ENCODE results near the gene SLC6A3.
"Not testable (repeated sequence)": the region's sequence is repeated elsewhere in the genome, so short reads cannot be mapped to it uniquely, and the experiment has no call there.

The SLC6A3 gene

GRCh38 chr5:1468247-1468612 lies 23.0 kb upstream of the SLC6A3 start:
- in situ Hi-C loops (cut with HindIII; ENCODE audit: low pct_ligation_motif_present, low pct_unique_long_range_greater_than_20kb, low sequenced_read_pairs) = loop anchor here (25.0 kb wide), 1 partner anchor 256 kb away; the partner anchor contains the start of gene SLC6A19
- DNase-seq = peak; percentile 9

DNA sequence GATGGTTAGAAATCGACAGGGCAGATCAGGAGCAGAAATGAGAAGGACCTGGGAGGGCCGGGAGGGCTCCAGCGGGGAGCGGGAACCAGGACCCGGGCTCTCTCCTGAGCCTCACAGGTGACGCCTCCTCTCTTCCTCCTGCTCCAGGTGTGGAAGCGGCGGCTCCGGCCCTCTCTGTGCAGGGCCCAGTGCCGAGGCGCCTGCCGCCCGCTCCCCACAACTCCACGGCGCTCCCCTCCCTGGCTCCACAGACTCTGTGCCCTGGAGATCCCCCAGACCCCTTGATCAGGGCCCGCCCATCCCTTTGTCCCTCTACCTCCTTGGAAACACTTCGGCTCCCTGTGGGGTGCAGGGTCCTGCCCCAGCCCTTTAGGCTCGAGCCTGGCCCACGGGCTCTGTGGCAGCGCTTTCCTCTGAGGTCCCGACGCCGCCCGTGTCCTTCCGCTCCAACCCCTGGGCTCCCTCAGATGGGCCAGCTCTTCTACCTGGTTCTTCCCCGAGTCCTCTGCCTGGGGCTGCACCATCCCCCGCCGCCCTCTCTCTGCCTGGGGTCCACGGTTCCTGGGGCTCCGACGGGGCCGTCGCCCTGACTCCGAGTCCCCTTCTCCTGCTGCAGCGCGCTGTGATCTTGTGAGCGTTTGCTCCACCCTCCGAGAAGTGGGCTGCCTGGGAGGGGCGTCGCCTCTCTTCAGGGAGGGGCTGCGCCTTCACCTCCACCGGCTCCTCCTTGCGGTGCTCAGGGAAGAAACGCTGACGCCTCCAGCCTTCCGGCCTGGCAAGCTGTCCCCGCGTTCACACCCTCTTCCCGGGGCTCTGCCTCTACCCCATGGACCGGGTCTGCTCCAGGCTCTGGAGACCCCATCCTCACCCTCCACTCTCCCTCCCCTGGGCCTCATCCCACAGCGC lies 22.4 kb upstream of the SLC6A3 start:
- no peak for DNase-seq
- in situ Hi-C loops (cut with HindIII; ENCODE audit: low pct_ligation_motif_present, low pct_unique_long_range_greater_than_20kb, low sequenced_read_pairs) = loop anchor here (25.0 kb wide), 1 partner anchor 255 kb away; the partner anchor contains the start of gene SLC6A19

DNA sequence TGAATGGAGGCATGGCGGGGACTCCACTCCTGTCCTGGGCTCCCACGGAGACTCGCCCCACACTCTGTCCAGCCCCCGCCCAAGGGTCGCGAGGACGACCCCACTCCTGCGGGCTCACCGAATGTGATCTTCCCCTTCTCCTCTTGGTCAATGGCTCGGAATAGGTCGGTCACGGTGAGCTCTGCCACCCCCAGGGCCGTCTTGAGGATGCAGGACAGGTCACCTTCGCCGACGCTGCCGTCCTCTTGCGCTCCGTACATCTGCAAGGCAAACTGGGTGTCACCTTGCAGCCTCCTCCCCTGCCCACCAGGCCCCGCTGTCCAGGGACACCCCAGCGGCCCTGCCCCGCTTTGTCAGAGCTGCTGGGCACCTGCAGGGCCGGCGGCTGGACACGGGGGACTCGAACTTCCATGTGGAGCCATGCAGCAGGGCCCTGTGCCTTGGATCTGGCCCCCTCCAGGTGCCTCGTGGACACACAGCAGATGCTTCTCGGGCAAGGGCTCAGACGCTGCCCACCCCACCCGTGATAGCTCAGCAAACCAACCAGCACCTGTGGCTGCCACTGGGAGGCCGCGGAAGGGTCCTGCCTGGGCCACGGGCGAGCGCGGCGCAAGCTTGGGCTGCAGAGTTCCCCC lies 21.5 kb upstream of the SLC6A3 start:
- no peak for DNase-seq
- in situ Hi-C loops (cut with HindIII; ENCODE audit: low pct_ligation_motif_present, low pct_unique_long_range_greater_than_20kb, low sequenced_read_pairs) = loop anchor here (25.0 kb wide), 1 partner anchor 254 kb away; the partner anchor contains the start of gene SLC6A19

GRCh38 chr5:1465966-1466471 lies 20.8 kb upstream of the SLC6A3 start:
- in situ Hi-C loops (cut with HindIII; ENCODE audit: low pct_ligation_motif_present, low pct_unique_long_range_greater_than_20kb, low sequenced_read_pairs) = loop anchor here (25.0 kb wide), 1 partner anchor 254 kb away; the partner anchor contains the start of gene SLC6A19
- no peak for DNase-seq

DNA sequence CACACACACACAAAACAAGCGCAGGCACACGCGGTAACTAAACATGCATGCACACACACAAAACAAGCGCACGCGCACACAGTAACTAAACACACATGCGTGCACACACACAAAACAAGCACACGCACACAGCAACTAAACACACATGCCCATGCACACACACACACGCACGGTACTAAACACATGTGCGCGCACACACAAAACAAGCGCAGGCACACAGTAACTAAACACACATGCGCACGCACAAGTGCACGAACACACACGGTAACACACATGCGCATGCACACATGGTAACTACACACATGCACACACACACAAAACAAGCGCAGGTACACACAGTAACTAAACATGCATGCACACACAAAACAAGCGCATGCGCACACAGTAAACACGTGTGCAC lies 19.9 kb upstream of the SLC6A3 start:
- in situ Hi-C loops (cut with HindIII; ENCODE audit: low pct_ligation_motif_present, low pct_unique_long_range_greater_than_20kb, low sequenced_read_pairs) = loop anchor here (25.0 kb wide), 1 partner anchor 253 kb away; the partner anchor contains the start of gene SLC6A19
- DNase-seq = no peak

- in situ Hi-C loops (cut with HindIII; ENCODE audit: low pct_ligation_motif_present, low pct_unique_long_range_greater_than_20kb, low sequenced_read_pairs) = loop anchor here (25.0 kb wide), 1 partner anchor 252 kb away; the partner anchor contains the start of gene SLC6A19
- no peak for DNase-seq
Observed at GRCh38 chr5:1464511-1464910, 19.3 kb upstream of the SLC6A3 start.

DNA sequence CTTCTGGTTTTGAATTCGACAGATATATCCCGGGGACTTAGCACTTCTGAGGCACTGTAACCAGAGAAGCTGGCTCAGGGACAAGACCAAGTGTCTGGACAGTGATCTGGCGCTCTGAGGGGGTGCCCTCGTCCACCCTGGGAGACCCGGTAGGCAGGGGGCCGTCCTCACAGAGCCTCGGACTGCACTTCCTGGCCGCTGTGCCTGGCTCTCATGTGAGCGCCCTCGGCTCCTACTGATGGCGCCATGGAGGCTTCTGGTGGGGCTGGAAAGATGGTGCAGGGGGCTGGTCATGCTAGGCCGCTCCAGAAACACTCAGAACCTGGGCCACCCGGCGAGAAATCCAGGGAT lies 18.8 kb upstream of the SLC6A3 start:
- no peak for DNase-seq
- in situ Hi-C loops (cut with HindIII; ENCODE audit: low pct_ligation_motif_present, low pct_unique_long_range_greater_than_20kb, low sequenced_read_pairs) = loop anchor here (25.0 kb wide), 1 partner anchor 252 kb away; the partner anchor contains the start of gene SLC6A19

DNA sequence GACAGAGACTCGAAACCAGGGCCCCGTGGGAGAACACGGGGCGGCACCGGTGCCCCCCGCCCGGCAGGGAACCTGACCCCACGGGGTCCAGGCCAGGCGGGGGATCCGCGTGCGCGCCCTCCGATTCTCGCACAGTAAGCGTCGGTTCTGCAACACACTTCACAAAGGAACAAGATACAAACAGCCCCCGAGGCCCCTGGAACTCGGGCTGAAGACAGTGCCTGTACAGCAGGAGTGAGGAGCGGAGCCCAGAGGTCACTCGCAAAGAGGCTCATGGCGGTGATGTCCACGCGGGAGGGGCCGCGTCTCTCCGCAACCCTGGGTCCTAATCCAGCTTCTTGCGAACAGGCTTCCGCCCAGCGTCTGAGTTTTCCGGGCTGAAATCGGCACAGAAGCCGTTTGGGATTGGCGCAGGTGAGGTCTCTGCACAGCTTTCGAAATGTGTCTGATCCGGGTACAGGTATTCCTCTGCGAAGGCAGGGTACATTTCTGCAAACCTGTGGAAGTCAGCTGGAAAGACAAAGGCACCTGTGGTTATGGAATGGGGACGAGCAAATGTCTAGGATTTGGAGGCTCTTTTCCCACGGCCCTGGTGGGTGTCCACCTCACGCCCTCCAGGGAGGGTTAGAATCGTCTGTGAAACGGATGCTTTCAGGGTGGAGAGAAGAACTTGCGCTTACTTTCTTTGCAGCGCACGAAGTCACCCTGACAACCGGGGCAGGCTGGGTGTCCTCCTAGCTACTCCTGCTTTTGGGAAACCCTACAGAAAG lies 18.3 kb upstream of the SLC6A3 start:
- in situ Hi-C loops (cut with HindIII; ENCODE audit: low pct_ligation_motif_present, low pct_unique_long_range_greater_than_20kb, low sequenced_read_pairs) = loop anchor here (25.0 kb wide), 1 partner anchor 251 kb away; the partner anchor contains the start of gene SLC6A19
- no peak for DNase-seq

GRCh38 chr5:1462358-1462757 lies 17.1 kb upstream of the SLC6A3 start:
- in situ Hi-C loops (cut with HindIII; ENCODE audit: low pct_ligation_motif_present, low pct_unique_long_range_greater_than_20kb, low sequenced_read_pairs) = loop anchor here (25.0 kb wide), 1 partner anchor 250 kb away; the partner anchor contains the start of gene SLC6A19
- DNase-seq = no peak

DNA sequence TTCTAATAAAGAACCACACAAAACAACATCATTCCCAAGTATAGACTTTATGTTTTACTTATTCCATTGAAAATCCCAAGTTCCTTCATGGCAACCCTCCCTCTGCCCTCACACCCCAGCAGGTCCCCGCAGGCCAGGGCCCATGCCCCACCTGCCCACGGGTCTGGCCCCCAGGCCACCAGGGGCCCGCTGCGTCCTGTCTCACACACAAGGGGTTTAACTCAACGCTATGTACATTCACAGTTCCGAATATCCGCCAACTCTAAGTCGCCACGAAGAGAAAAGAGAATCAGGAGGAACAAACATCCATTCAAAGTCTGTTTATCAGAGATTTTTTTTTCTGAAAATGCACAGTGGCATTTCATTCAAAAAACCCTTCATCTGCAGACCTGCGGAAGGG lies 16.2 kb upstream of the SLC6A3 start:
- DNase-seq = no peak
- in situ Hi-C loops (cut with HindIII; ENCODE audit: low pct_ligation_motif_present, low pct_unique_long_range_greater_than_20kb, low sequenced_read_pairs) = loop anchor here (25.0 kb wide), 1 partner anchor 249 kb away; the partner anchor contains the start of gene SLC6A19

DNA sequence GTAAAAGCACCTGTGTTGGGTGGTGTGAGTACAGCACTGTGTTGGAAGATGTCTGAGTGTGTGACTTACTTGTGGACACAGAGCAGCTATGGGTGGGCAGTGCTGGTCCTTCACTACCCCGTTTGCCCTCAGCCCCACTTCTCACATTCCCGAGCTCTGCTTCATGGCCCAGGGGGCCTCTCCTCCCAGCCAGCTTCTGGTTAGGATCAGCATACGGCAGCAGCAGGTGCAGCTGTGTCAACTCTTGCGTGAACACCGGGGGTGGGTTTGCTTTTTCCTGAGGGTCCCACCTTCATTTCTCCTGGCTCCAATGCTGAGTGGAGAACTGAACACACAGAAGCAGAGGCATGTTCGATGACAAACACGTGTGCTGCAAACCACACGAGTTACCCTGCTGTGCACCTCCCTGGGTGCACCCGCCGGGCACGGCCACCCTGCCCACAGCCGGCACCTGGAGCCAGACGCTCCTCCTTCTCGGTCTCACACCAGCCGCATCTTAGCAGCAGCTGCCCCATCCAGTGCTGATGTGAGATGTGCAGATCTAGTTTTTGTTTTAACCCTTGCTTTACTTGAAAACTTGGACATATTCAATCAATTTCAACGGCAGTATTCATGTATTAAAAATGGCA lies 14.9 kb upstream of the SLC6A3 start:
- in situ Hi-C loops (cut with HindIII; ENCODE audit: low pct_ligation_motif_present, low pct_unique_long_range_greater_than_20kb, low sequenced_read_pairs) = loop anchor here (25.0 kb wide), 1 partner anchor 248 kb away; the partner anchor contains the start of gene SLC6A19
- DNase-seq = no peak

DNA sequence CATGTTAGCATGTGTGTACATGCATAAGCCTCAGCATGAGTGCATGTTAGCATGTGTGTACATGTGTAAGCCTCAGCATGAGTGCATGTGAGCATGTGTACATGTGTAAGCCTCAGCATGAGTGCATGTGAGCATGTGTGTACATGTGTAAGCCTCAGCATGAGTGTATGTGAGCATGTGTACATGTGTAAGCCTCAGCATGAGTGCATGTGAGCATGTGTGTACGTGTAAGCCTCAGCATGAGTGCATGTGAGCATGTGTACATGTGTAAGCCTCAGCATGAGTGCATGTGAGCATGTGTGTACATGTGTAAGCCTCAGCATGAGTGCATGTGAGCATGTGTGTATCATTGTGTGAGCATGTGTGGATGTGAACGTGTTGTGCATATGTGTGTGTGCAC lies 14.2 kb upstream of the SLC6A3 start:
- not testable (repeated sequence) for DNase-seq
- in situ Hi-C loops (cut with HindIII; ENCODE audit: low pct_ligation_motif_present, low pct_unique_long_range_greater_than_20kb, low sequenced_read_pairs) = loop anchor here (25.0 kb wide), 1 partner anchor 247 kb away; the partner anchor contains the start of gene SLC6A19

DNA sequence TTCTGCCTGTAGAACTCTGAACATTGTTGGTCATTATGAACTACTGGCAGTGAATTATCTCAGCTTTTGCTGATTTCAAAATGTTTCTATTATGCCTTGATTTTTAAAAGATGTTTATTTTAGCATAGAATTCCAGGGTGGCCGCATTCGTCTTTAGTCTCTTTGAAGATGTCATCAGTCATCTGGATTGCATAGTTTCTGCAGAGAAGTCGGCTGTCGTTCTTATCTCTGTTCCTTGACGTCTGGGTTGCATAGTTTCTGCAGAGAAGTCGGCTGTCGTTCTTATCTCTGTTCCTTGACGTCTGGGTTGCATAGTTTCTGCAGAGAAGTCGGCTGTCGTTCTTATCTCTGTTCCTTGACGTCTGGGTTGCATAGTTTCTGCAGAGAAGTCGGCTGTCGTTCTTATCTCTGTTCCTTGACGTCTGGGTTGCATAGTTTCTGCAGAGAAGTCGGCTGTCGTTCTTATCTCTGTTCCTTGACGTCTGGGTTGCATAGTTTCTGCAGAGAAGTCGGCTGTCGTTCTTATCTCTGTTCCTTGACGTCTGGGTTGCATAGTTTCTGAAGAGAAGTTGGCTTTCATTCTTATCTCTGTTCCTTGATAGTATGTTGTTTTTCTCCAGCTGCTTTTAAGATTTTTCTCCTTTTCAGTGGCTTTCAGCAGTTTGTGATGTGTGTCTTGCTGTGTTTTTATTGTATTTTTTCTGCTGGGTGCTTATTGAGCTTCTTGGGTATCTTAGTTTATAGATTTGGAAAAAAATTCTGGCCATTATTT lies 11.1 kb upstream of the SLC6A3 start:
- in situ Hi-C loops (cut with HindIII; ENCODE audit: low pct_ligation_motif_present, low pct_unique_long_range_greater_than_20kb, low sequenced_read_pairs) = loop anchor here (25.0 kb wide), 1 partner anchor 244 kb away; the partner anchor contains the start of gene SLC6A19

DNA sequence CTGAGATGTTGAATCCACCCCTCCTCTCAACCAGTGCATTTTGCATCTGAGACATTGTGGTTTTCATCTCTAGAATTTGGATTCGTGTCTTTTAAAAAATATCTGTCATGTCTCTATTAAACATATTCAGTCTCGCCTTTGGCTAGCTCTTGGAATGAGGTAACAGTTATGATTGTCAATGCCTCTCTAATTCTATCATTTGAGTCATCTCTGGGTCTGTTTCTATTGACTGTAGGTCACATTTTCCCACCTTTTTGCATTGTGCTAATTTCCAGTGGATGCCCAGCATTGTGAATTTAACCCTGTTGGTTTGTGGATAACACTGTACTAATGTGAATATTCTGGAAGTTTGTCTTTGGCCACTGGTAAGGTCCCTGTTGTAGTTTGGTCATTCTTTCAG lies 8.4 kb upstream of the SLC6A3 start:
- in situ Hi-C loops (cut with HindIII; ENCODE audit: low pct_ligation_motif_present, low pct_unique_long_range_greater_than_20kb, low sequenced_read_pairs) = loop anchor here (25.0 kb wide), 1 partner anchor 241 kb away; the partner anchor contains the start of gene SLC6A19
- no peak for DNase-seq

More for the DNA sequence above, 11.1 kb upstream of the SLC6A3 start:
- DNase-seq = not testable (repeated sequence)

- DNase-seq = no peak
- in situ Hi-C loops (cut with HindIII; ENCODE audit: low pct_ligation_motif_present, low pct_unique_long_range_greater_than_20kb, low sequenced_read_pairs) = no loop called here
Observed at GRCh38 chr5:1449081-1449630, 3.9 kb upstream of the SLC6A3 start.

DNA sequence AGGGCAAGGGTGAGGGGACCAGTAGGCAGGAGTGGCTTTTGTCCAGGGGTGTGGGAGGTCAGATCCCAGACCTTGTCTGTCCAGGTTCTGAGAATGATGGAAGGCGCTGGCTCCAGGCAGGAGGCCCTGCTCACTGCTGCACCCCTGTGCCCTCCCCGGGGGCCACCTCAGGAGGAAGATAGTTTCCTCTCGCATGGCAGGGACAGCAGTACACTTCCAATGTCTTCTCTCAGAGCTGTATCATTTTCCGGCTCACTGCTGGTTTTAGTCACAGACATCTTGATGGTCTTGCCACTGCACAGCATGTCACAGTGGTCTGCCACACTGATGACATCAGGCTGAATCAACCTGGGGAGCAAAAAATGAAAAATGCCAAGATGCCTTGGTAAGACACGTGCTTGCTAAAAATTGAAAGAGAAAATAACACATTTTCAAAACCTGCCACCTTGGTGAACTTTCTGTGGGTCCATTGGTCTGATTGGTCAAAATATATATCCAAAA lies 3.3 kb upstream of the SLC6A3 start:
- no peak for DNase-seq
- in situ Hi-C loops (cut with HindIII; ENCODE audit: low pct_ligation_motif_present, low pct_unique_long_range_greater_than_20kb, low sequenced_read_pairs) = no loop called here

Measured in ACHN (cell line).